ENCODE results near the gene DPM3. TPM values are rescaled to one million over a fixed set of nuclear protein-coding genes. Genes with fewer than 3 reads are reported as not detected.
"Not testable (repeated sequence)": the region's sequence is repeated elsewhere in the genome, so short reads cannot be mapped to it uniquely, and the experiment has no call there.

DPM3 gene
- total RNA-seq, 1 donor from 2014 or later = 43.7 TPM

DNA sequence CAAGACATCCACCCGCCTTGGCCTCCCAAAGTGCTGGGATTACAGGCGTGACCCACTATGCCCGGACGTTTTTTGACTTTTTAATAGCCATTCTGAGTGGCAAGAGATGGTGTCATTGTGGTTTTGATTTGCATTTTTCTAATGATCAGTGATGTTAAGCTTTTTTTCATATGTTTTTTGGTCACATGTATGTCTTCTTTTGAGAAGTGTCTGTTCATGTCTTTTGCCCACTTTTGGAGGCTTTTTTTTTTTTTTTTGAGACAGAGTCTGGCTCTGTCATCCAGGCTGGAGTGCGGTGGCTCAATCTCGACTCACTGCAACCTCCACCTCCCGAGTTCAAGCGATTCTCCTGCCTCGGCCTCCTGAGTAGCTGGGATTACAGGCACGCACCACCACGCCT, 24.3 kb upstream of the DPM3 start:
- not testable (repeated sequence) for H3K9me3 Mint-ChIP-seq; H3K27me3 Mint-ChIP-seq (ENCODE audit: insufficient read depth); DNase-seq (ENCODE audit: low spot score); H3K36me3 Mint-ChIP-seq (ENCODE audit: low read depth); H3K4me3 Mint-ChIP-seq; H3K27ac Mint-ChIP-seq
- intact Hi-C loops (cut with micrococcal nuclease) = loop anchor here (5.0 kb wide), 1 partner anchor 37 kb away; the partner anchor contains the start of gene EFNA1
- H3K4me1 Mint-ChIP-seq (ENCODE audit: low read depth) = peaks cover 14% of the 10 kb centered on the region

DNA sequence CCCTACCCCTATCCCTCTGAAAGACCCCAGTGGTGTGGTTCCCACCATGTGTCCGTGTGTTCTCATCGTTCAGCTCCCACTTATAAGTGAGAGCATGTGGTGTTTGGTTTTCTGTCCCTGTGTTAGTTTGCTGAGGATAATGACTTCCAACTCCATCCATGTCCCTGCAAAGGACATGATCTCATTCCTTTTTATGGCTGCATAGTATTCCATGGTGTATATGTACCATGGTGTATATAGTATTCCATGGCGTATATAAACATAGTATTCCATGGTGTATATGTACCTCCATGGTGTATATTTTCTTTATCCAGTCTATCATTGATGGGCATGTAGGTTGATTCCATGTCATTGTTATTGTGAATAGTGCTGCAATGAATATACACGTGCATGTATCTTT, 23.5 kb upstream of the DPM3 start:
- H3K36me3 Mint-ChIP-seq (ENCODE audit: low read depth); intact Hi-C loops (cut with micrococcal nuclease); H3K27me3 Mint-ChIP-seq (ENCODE audit: insufficient read depth); H3K27ac Mint-ChIP-seq; H3K9me3 Mint-ChIP-seq; DNase-seq (ENCODE audit: low spot score); H3K4me3 Mint-ChIP-seq: not testable (repeated sequence)
- H3K4me1 Mint-ChIP-seq (ENCODE audit: low read depth) = peaks cover 14% of the 10 kb centered on the region

DNA sequence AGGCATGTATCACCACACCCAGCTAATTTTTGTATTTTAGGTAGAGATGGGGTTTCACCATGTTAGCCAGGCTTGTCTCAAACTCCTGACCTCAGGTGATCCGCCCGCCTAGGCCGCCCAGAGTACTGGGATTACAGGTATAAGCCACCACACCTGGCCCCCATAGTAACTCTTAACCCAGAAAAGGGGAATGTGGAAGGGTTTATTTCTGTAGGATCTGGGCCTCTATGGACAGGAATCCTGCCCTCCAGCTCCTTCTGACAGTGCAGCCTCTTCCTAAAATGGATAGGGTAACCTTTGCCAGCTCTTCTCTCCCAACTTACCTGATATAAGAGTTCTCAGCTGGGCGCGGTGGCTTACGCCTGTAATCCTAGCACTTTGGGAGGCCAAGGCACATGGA, 22.3 kb upstream of the DPM3 start:
- H3K27me3 Mint-ChIP-seq (ENCODE audit: insufficient read depth); H3K9me3 Mint-ChIP-seq; intact Hi-C loops (cut with micrococcal nuclease); DNase-seq (ENCODE audit: low spot score); H3K4me1 Mint-ChIP-seq (ENCODE audit: low read depth); H3K36me3 Mint-ChIP-seq (ENCODE audit: low read depth); H3K4me3 Mint-ChIP-seq; H3K27ac Mint-ChIP-seq: not testable (repeated sequence)

DNA sequence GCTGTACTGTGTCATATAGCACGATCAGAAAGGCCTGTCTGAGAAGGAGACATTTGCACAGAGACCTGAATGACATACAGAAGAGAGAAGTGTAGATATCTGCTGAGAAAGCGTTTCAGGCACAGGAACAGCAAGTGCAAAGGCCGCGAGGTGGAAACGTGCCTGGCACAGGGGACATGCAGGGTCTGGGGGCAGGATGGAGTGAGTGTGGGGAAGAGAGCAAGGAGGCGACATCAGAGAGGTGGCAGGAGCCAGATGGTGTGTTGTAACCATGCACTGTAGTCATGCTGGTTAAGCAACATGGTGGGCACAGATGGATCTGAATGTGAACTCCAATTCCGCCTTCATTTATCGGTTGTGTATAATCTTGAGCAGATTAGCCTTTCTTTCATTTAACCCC, 19.8 kb upstream of the DPM3 start:
- Mint-ChIP-seq H3K27me3 (ENCODE audit: insufficient read depth) (peaks cover 11% of the 10 kb centered on the region), H3K9me3 (no peaks in the 10 kb centered on the region), H3K4me3 (no peak overlapping the region), H3K27ac (no peak overlapping the region), H3K4me1 (ENCODE audit: low read depth) (no peaks in the 10 kb centered on the region), H3K36me3 (ENCODE audit: low read depth) (no peaks in the 10 kb centered on the region)
- intact Hi-C loops (cut with micrococcal nuclease) = no loop called here
- DNase-seq (ENCODE audit: low spot score) = no peak

DNA sequence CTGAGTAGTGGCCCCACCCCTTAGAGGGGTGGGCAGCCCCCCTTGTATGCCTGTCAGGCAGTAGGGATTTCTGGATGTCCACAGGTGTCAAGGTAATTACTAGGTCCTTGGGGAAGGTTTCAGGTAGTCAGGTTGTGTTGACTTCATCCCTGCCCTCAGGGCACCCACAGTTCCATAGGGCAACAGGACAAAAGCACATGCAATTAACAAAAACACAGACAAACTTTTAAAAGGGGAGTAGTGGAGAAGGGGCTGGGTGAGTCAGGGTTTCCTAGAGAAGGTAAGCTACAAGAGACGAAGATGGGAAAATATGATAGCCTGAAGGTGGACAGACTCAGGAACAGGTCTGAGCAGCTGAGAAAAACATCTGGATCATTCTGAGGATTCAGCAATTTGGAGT, 18.7 kb upstream of the DPM3 start:
- H3K9me3 Mint-ChIP-seq = no peaks in the 10 kb centered on the region
- intact Hi-C loops (cut with micrococcal nuclease) = no loop called here
- no peak for DNase-seq (ENCODE audit: low spot score)
- peaks cover 16% of the 10 kb centered on the region for H3K27me3 Mint-ChIP-seq (ENCODE audit: insufficient read depth)
- H3K4me3 Mint-ChIP-seq = no peak overlapping the region
- H3K27ac Mint-ChIP-seq = no peak overlapping the region
- H3K36me3 Mint-ChIP-seq (ENCODE audit: low read depth) = no peaks in the 10 kb centered on the region
- no peaks in the 10 kb centered on the region for H3K4me1 Mint-ChIP-seq (ENCODE audit: low read depth)

DNA sequence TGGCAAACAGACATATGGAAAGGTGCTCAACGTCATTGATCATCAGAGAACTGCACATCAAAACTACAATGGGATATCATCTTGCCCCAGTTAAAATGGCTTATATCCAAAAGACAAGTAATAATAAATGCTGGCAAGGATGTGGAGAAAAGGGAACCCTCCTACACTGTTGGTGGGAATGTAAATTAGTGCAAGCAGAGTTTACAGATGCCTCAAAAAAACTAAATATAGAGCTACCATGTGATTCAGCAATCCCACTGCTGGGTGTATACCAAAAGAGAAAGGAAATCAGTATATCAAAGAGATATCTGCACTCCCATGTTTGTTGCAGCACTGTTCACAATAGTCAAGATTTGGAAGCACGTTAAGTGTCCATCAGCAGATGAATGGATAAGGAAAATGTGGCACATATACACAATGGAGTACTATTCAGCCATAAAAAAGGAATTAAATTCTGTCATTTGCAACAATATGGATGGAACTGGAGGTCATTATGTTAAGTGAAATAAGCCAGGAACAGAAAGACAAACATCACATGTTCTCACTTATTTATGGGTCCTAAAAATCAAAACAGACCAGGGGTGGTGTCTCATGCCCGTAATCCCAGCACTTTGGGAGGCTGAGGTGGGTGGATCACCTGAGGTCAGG, 15.8 kb upstream of the DPM3 start:
- peaks cover 19% of the 10 kb centered on the region for H3K27me3 Mint-ChIP-seq (ENCODE audit: insufficient read depth)
- H3K36me3 Mint-ChIP-seq (ENCODE audit: low read depth); intact Hi-C loops (cut with micrococcal nuclease); DNase-seq (ENCODE audit: low spot score); H3K27ac Mint-ChIP-seq; H3K4me1 Mint-ChIP-seq (ENCODE audit: low read depth); H3K9me3 Mint-ChIP-seq; H3K4me3 Mint-ChIP-seq: not testable (repeated sequence)

DNA sequence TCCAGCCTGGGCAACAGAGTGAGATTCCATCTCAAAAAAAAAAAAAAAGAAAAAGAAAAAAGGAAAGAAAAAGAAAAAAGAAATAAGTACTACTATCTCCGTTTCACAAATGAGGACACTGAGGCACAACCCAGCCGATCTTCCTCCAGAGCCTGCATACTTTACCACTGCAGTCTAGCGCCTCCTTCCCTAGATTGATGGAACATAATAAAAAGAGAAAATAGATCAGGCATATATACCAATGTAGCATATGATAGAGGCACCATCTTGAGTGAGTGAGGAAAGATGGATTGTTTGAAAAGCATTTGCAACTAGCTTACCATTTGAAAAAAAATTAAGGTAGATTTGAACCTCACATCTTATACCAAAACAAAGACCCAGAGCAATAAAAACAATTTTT, 5.2 kb upstream of the DPM3 start:
- no peak for DNase-seq (ENCODE audit: low spot score)
- no peak overlapping the region for H3K4me3 Mint-ChIP-seq
- H3K27me3 Mint-ChIP-seq (ENCODE audit: insufficient read depth) = peaks cover 10% of the 10 kb centered on the region
- H3K9me3 Mint-ChIP-seq = no peaks in the 10 kb centered on the region
- no peaks in the 10 kb centered on the region for H3K36me3 Mint-ChIP-seq (ENCODE audit: low read depth)
- H3K4me1 Mint-ChIP-seq (ENCODE audit: low read depth) = peaks cover 10% of the 10 kb centered on the region
- intact Hi-C loops (cut with micrococcal nuclease) = no loop called here
- H3K27ac Mint-ChIP-seq = no peak overlapping the region

DNA sequence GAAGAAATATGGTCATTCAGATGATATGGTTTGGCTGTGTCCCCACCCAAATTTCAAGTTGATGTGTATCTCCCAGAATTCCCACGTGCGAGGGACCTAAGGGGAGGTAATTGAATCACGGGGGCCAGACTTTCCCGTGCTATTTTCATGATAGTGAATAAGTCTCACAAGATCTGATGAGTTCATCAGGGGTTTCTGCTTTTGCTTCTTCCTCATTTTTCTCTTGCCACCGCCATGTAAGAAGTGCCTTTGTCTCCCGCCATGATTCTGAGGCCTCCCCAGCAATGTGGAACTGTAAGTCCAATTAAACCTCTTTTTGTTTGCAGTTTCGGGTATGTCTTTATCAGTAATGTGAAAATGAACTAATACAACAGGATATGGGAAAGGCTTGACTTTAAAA, 1.4 kb upstream of the DPM3 start:
- Mint-ChIP-seq H3K4me1 (ENCODE audit: low read depth) (peaks cover 26% of the 10 kb centered on the region), H3K27me3 (ENCODE audit: insufficient read depth) (peaks cover 8% of the 10 kb centered on the region), H3K4me3 (no peak overlapping the region), H3K9me3 (no peaks in the 10 kb centered on the region), H3K36me3 (ENCODE audit: low read depth) (peaks cover 23% of the 10 kb centered on the region), H3K27ac (no peak overlapping the region)
- DNase-seq (ENCODE audit: low spot score) = no peak
- intact Hi-C loops (cut with micrococcal nuclease) = loop anchor here (2.0 to 5.0 kb wide), 3 partner anchors 51 to 181 kb away; partner anchors contain the start of gene RUSC1

DNA sequence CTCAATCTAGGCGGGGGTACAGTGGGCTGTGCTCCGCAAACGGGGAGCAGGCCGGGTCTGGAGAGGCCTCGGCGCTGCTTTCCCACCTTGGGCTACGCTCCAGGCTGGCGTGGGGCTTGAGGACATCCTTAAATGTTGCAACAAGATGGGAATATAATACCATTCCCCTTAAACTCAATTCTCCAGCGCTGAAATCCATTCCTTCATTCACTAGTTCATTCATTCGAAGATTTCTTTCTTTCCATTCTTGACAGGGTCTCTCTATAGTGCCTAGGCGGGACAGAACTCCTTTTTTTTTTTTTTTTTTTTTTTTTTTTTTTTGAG, 261 bp upstream of the DPM3 start:
- H3K9me3 Mint-ChIP-seq = no peaks in the 10 kb centered on the region
- peaks cover 26% of the 10 kb centered on the region for H3K36me3 Mint-ChIP-seq (ENCODE audit: low read depth)
- peak overlapping the region; percentile 95 for H3K27ac Mint-ChIP-seq
- peaks cover 32% of the 10 kb centered on the region for H3K4me1 Mint-ChIP-seq (ENCODE audit: low read depth)
- peak overlapping the region; percentile 94 for H3K4me3 Mint-ChIP-seq
- no peak for DNase-seq (ENCODE audit: low spot score)
- intact Hi-C loops (cut with micrococcal nuclease) = loop anchor here (1.0 to 5.0 kb wide), 6 partner anchors 33 to 581 kb away; partner anchors contain the start of genes KRTCAP2, RUSC1 and TRIM46
- H3K27me3 Mint-ChIP-seq (ENCODE audit: insufficient read depth) = peaks cover 5% of the 10 kb centered on the region

DNA sequence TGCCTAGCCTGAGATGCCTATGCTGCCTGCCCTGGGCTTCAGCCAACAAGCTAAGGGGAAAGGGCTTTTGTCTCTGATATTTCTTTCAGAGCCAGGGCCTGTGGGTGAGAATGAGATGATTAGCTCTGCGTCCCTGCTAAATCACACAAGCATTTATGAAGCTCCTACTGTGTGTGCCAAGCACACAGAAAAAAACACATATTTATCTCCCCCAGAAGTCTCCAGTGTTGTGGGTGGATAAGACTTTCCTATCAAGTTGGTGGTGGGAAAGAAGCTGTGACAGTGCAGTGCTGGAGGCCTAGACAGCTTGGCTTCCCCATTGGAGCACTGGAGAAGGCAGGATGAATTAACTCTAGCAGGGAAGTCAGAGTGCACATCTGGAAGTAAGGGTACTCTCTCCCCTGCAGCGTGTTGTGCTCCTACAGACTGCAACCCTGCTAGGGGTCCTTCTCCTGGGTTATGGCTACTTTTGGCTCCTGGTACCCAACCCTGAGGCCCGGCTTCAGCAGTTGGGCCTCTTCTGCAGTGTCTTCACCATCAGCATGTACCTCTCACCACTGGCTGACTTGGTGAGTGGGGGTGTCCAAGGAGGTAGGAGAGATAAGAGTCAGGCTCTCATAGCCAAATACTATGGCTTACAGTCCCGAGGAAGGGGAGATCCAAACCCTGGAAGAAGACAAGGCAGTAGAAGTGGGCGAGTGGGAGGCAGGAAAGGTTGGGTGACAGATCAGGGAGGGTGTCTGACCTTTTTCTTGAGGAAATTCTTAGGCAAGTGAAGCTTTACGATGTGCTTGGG, 3.0 kb downstream of the DPM3 start:
- peak overlapping the region; percentile 94 for H3K4me3 Mint-ChIP-seq
- peaks cover 44% of the 10 kb centered on the region for H3K4me1 Mint-ChIP-seq (ENCODE audit: low read depth)
- peak overlapping the region; percentile 99 for H3K27ac Mint-ChIP-seq
- no peak for DNase-seq (ENCODE audit: low spot score)
- H3K27me3 Mint-ChIP-seq (ENCODE audit: insufficient read depth) = peaks cover 2% of the 10 kb centered on the region
- no peaks in the 10 kb centered on the region for H3K9me3 Mint-ChIP-seq
- H3K36me3 Mint-ChIP-seq (ENCODE audit: low read depth) = peaks cover 26% of the 10 kb centered on the region
- intact Hi-C loops (cut with micrococcal nuclease) = loop anchor here (2.0 to 5.0 kb wide), 2 partner anchors 529 to 1145 kb away; partner anchors contain the start of genes ADAR, SMG5 and TMEM79

DNA sequence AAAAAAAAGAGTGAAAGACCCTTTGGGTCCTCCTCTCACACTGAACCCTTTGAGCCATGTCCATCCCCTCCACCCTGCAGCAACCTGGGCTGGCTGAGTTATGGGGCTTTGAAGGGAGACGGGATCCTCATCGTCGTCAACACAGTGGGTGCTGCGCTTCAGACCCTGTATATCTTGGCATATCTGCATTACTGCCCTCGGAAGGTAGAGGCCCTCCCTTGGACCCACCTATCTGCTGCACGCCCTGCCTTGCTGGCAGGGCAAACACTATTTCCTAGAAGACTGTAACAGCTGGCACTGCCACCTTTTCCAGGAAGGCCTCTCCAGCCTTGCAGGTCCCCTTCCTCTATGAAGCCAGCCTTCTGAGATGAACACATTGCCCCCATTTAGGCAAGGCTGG, 3.6 kb downstream of the DPM3 start:
- intact Hi-C loops (cut with micrococcal nuclease) = loop anchor here (1.0 to 5.0 kb wide), 3 partner anchors 37 to 1146 kb away; partner anchors contain the start of genes ADAR, KRTCAP2, SMG5 and TMEM79
- Mint-ChIP-seq H3K27me3 (ENCODE audit: insufficient read depth) (peaks cover 2% of the 10 kb centered on the region), H3K36me3 (ENCODE audit: low read depth) (peaks cover 26% of the 10 kb centered on the region), H3K9me3 (no peaks in the 10 kb centered on the region), H3K4me3 (peak overlapping the region; percentile 94), H3K27ac (peak overlapping the region; percentile 99), H3K4me1 (ENCODE audit: low read depth) (peaks cover 44% of the 10 kb centered on the region)
- peak; percentile 8 for DNase-seq (ENCODE audit: low spot score)

DNA sequence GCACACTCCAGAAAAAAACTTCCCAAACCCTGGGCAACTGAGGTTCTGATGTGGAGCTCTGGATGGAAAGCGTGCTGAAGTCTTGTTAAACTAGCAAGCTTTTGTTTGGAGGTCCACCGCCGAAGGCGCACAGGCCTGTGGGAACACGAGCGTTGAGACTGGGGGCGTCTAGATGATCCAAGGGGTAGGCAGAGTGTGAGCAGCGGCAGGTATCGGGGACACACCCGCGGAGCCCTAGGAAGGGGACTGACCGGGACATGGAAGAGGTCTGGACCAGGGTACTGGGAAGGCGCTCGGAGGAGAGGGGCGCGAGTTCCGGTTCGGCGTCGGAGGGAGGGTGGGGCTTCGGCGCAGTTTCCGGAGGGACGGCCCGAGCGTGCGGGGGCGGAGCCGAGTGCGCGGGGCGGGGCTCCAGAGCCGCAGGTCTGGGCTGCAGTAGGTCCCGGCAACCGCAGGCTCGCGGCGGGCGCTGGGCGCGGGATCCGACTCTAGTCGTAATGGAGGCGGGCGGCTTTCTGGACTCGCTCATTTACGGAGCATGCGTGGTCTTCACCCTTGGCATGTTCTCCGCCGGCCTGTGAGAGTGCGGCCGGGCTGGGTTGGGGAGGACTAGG, 4.8 kb downstream of the DPM3 start, which contains the start of gene SLC50A1:
Gene SLC50A1 (plus strand): TSS at position 438 of the 614 bp plus-strand sequence. CDS start 60 bp downstream, at position 498.
- Mint-ChIP-seq H3K27me3 (ENCODE audit: insufficient read depth) (peaks cover 5% of the 10 kb centered on the region), H3K27ac (peak within 1 kb of the TSS; percentile 99), H3K4me3 (peak within 1 kb of the TSS; percentile 94), H3K36me3 (ENCODE audit: low read depth) (peaks cover 26% of the 10 kb centered on the region), H3K4me1 (ENCODE audit: low read depth) (peaks cover 42% of the 10 kb centered on the region), H3K9me3 (no peaks in the 10 kb centered on the region)
- peak; percentile 91 for DNase-seq (ENCODE audit: low spot score)
- intact Hi-C loops (cut with micrococcal nuclease) = loop anchor here (1.0 to 5.0 kb wide), 9 partner anchors 38 to 1147 kb away; partner anchors contain the start of genes ADAR, CKS1B, EFNA4 and KRTCAP2
